Suprapubic skin (tissue), 4 donors: ENCODE measurements around the gene RAB3GAP2.

ENCODE experiments used
- CTCF ChIP-seq, 2 donors: fragments of 200-600 bp in 1 of 2; fragments of 450-650 bp in 1 of 2; sonication (generic) in 1 of 2; IDR thresholded peaks; one replicate each; pipeline ENCODE4 v1.5.1; 2016 to 2019; ENCODE audit warnings: antibody characterized with exemption in 2 of 2, mild to moderate bottlenecking in 1 of 2, moderate library complexity in 1 of 2
- EP300 ChIP-seq: sonication (generic); formaldehyde crosslinking; IDR thresholded peaks from one replicate; pipeline ENCODE4 v1.6.1; 2017; ENCODE audit warnings: antibody characterized with exemption
- POLR2A ChIP-seq, 2 donors: fragments of 450-650 bp; IDR thresholded peaks; one replicate each; pipeline ENCODE4 v1.6.1; 2017; ENCODE audit warnings: antibody characterized with exemption in 2 of 2, mild to moderate bottlenecking in 2 of 2, moderate library complexity in 2 of 2
- POLR2AphosphoS5 ChIP-seq, 3 donors: sonication (generic); formaldehyde crosslinking; IDR thresholded peaks; one replicate each; pipeline ENCODE4 v1.6.1; 2017; ENCODE audit warnings: antibody characterized with exemption in 3 of 3

GRCh38 chr1:220243947-220244346 is 28.3 kb downstream of the RAB3GAP2 start:
- TF ChIP-seq CTCF (IDR thresholded peaks at IDR 0.05) (no peak), EP300 (no peak), POLR2A (IDR thresholded peaks at IDR 0.05) (no peak), POLR2AphosphoS5 (IDR thresholded peaks at IDR 0.05) (no peak)
